ENCODE measurements around the gene FAM131C.

Gene FAM131C

GRCh38 chr1:16013220-16013907, 60.1 kb downstream of the FAM131C start:
- peak; percentile 44 for DNase-seq

- no peak for DNase-seq
Measured at GRCh38 chr1:16012590-16013219, 60.7 kb downstream of the FAM131C start.

- no peak for DNase-seq
Measured at GRCh38 chr1:16011936-16012589, 61.4 kb downstream of the FAM131C start.

GRCh38 chr1:16010837-16011236, 62.6 kb downstream of the FAM131C start:
- no peak for DNase-seq

- DNase-seq, result no peak
Measured at GRCh38 chr1:16009678-16010077, 63.8 kb downstream of the FAM131C start.

- peak; percentile 78 for DNase-seq
Measured at GRCh38 chr1:16009030-16009460, 64.4 kb downstream of the FAM131C start.
